Ovary (tissue), 9 donors: ENCODE data around the gene VSIG10L. TPM values are rescaled to one million over a fixed set of nuclear protein-coding genes. Genes with fewer than 3 reads are reported as not detected.

Experiments
- DNase-seq, 5 donors: peaks; one replicate each; pipeline ENCODE4 v3.0.0-alpha.2; 2019 to 2020
- H3K27ac ChIP-seq, 2 donors: fragments of 200-600 bp; one replicate each; pipeline versions ENCODE4 v1.5.1 to v1.8.0; 2019 to 2022
- H3K27me3 ChIP-seq: fragments of 200-600 bp; one replicate; pipeline ENCODE4 v1.8.0; 2022
- H3K36me3 ChIP-seq: fragments of 200-600 bp; sonication (generic); one replicate; pipeline ENCODE4 v1.5.1; 2019
- H3K4me1 ChIP-seq: one replicate; pipeline ENCODE4 v1.8.1; 2013; ENCODE audit warnings: mild to moderate bottlenecking, moderate library complexity; ENCODE audit not compliant: insufficient read depth
- H3K4me3 ChIP-seq: fragments of 200-600 bp; sonication (generic); one replicate; pipeline ENCODE4 v1.5.1; 2017
- H3K9me3 ChIP-seq, 2 donors: fragments of 200-600 bp in 1 of 2; sonication (generic) in 1 of 2; one replicate each; pipeline versions ENCODE4 v1.5.1 to v1.8.1; 2013 to 2019; ENCODE audit warnings: mild to moderate bottlenecking in 1 of 2, moderate library complexity in 1 of 2
- EP300 ChIP-seq: sonication (generic); formaldehyde crosslinking; IDR thresholded peaks from one replicate; pipeline ENCODE4 v1.6.1; 2017; ENCODE audit warnings: antibody characterized with exemption
- POLR2A ChIP-seq: fragments of 450-650 bp; IDR thresholded peaks from one replicate; pipeline ENCODE4 v1.6.1; 2017; ENCODE audit warnings: antibody characterized with exemption, mild to moderate bottlenecking, moderate library complexity
- WGBS, 3 donors: extraction: QIAGEN DNeasy Blood & Tissue Kit in 1 of 3; methylation state at CpG; one replicate each; pipeline versions ENCODE4 v1.1.5 to v1.1.7; 2013 to 2017; 5-methylcytosine and 5-hydroxymethylcytosine counted together
- intact Hi-C, 4 donors: fragments of 100-400 bp; cut with DNase I; formaldehyde crosslinking; loops; one replicate each; pipeline versions ENCODE4 v1.11.0 to v1.15.1; 2022 to 2023
- polyA plus RNA-seq, 2 donors: library from polyadenylated mRNA; stranded (reverse); fragments of 200-250 nt in 1 of 2; fragments of 350-450 nt in 1 of 2; fragmentation: Illumina TruSeq in 1 of 2; extraction: RNeasy Lipid Tissue Mini Kit (QIAGEN cat#74804) in 1 of 2; gene quantifications; one replicate each; pipeline ENCODE4 v1.2.3, GENCODE V29; 2013 to 2014
- total RNA-seq, 7 donors: library from RNA; depleted of rRNA in 2 of 7; stranded (reverse); fragments of >200 nt in 2 of 7; fragmentation: NEBNext Ultra II Directional in 3 of 7; extraction: Animal tissue kit (Norgen Biotek cat#: 25700) in 3 of 7; gene quantifications; one replicate each; pipeline versions ENCODE4 v1.1.0 to v1.2.4, GENCODE V29; 2016 to 2023
- TF ChIP-seq, protein P1 (sequence below), 3 donors: fragments of 450-650 bp in 2 of 3; fragments of 200-600 bp in 1 of 3; IDR thresholded peaks; one replicate each; pipeline versions ENCODE4 v1.5.1 to v1.8.0; 2016 to 2022; ENCODE audit warnings: antibody characterized with exemption in 3 of 3, mild to moderate bottlenecking in 1 of 3
- donor health status: DM: no; HTN: no; CAD: no; lungs with moderate emphysema.
- donor health status: DM: no; HTN: no; CAD: no.
- donor health status: Bipolar disorder and iron deficiency.
- donor health status: DM: yes; HTN: yes; CAD: no.
- donor health status: DM: no; HTN: no; CAD: no.
- donor health status: DM: yes; HTN: yes; CAD: no.

Gene VSIG10L
- total and polyA plus RNA-seq, 9 donors: 1.8 to 8.1 (median 5.4) TPM

DNA sequence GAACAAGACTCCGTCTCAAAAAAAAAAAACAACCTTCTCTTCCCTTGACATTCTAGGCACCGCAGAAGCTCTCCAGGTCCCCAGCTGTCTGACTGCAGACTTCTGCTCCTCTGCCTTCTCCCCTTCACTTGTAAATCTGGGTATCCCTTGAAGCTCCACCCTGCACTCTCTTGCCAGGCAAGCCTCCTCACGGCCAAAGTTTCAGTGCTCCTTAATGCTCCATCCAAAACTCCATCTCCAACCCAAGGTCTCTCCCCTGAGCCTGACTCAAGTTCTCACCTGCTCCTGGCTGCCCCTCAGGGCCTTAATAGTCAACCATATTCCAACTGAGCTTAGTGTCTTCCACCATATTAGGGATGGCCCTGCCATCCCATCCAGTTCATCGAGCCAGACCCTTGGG, 28.3 kb upstream of the VSIG10L start:
- Histone ChIP-seq H3K36me3 (no peaks in the 10 kb centered on the region), H3K4me1 (peaks cover 7% of the 10 kb centered on the region), H3K4me3 (no peak overlapping the region), H3K27me3 (no peaks in the 10 kb centered on the region), H3K9me3 (no peaks in the 10 kb centered on the region), H3K27ac (no peak overlapping the region)
- DNase-seq: no peak
- WGBS, 3 donors: 53 to 54% (median 53%) methylated on average over 4 of the region's 4 CpGs
- TF ChIP-seq, protein P1, sequence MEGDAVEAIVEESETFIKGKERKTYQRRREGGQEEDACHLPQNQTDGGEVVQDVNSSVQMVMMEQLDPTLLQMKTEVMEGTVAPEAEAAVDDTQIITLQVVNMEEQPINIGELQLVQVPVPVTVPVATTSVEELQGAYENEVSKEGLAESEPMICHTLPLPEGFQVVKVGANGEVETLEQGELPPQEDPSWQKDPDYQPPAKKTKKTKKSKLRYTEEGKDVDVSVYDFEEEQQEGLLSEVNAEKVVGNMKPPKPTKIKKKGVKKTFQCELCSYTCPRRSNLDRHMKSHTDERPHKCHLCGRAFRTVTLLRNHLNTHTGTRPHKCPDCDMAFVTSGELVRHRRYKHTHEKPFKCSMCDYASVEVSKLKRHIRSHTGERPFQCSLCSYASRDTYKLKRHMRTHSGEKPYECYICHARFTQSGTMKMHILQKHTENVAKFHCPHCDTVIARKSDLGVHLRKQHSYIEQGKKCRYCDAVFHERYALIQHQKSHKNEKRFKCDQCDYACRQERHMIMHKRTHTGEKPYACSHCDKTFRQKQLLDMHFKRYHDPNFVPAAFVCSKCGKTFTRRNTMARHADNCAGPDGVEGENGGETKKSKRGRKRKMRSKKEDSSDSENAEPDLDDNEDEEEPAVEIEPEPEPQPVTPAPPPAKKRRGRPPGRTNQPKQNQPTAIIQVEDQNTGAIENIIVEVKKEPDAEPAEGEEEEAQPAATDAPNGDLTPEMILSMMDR (IDR thresholded peaks at IDR 0.05): no peak
- TF ChIP-seq EP300 (no peak), POLR2A (no peak)
- intact Hi-C loops: no loop called here

DNA sequence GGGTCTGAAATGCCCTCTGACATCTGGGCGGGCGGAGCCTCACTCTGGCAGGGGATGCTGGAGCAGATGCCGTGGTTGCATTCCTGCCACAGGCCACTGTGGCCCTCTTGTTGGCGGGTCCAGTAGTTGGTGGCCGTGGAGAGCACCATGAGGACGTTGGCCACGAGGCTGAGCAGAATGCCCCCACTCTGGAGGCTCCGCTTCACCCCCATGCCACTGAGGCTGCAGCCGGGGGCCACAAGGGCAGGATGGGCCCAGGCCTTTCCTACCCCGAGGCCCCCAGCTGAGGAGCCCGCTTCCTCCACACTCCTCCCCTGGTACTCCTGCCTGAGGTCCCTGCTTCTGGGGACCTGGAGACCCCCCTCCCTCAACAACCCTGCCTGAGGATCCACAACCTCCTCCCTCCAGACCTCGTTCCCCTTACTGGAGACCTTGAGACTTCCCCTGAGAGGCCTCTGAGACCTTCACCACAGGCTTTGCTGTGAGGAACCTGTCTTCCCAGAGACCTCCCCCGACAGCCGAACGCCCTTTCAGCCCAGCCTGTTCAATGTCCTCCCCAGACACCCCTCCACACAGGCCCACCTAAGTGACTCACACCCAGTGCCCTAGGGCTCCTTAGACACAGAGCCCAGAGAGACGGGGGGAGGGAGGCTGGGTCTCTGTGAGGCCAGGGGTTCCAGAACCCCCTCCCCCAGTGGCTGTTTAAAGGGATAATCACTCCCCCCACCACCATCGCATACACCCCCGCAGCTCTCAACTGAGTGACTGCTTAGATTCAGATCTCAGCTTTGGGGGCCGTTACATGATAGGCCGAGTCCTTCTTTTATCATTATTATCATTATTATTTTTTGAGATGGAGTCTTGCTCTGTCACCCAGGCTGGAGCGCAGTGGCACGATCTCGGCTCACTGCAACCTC, 26.7 kb upstream of the VSIG10L start, which contains the start of gene CLDND2:
Gene CLDND2, minus strand, starts transcription at position 638 of the 917 bp plus-strand sequence. Its CDS starts 426 bp downstream, at position 212.
- DNase-seq: peak in 4 of 5 donors; percentile 29 to 48 (median 42)
- no peak for TF ChIP-seq EP300
- no peak for TF ChIP-seq POLR2A
- TF ChIP-seq, protein P1 (IDR thresholded peaks at IDR 0.05): no peak
- Histone ChIP-seq H3K27me3 (no peaks in the 10 kb centered on the region), H3K9me3 (no peaks in the 10 kb centered on the region), H3K4me3 (peak within 1 kb of the TSS; percentile 95), H3K27ac (peak within 1 kb of the TSS; percentile 41 to 51), H3K4me1 (peaks cover 7% of the 10 kb centered on the region), H3K36me3 (no peaks in the 10 kb centered on the region)
- WGBS, 3 donors: 46 to 52% (median 47%) methylated on average over 21 to 23 of the region's 23 CpGs
- intact Hi-C loops: loop anchor here in 1 of 4 donors (10.0 kb wide), 1 partner anchor 336 kb away; no protein-coding TSS in a partner anchor

DNA sequence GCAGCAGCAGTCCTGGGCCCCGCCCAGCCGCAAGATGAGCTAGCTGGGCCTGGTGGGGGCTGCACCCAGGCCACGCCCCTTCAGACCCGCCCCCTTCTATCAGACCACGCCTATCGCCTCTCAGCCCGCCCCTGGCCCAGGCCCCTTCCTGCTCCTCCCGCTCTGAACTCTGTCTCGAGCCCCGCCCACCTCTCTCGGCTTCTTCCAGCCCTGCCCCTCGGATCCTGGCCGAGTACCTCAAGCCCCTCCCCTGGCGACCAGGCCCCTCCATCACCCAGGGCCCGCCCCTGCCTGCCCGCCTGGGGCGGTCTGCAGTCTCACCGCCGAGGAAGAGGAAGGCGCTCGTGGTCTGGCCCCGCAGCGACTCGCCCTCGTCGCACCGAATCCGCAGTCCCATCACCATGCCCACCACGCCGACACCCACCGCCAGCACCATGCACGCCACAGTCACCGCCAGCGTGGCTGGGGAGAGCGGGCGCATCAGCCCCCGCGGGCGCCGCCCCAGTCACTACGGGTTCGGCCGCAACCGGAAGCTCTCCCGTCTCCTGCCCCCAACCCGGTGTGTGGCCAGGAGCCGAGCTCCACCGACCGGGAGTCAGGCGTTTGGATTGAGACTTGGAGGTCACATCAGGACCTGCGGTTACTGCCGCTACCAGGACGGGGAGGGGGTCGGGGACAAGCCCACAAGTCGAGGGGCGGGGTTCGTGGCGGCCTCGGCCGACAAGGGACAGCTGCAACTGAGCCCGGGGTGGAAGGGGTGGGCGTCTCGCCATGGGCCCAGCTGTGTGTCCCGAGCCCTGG, 25.8 kb upstream of the VSIG10L start:
- 1% methylated on average over 62 to 64 of the region's 64 CpGs for WGBS, 3 donors
- intact Hi-C loops: loop anchor here in 1 of 4 donors (2.0 to 10.0 kb wide), 2 partner anchors 27 to 337 kb away; no protein-coding TSS in a partner anchor
- peak overlapping the region; percentile 95 for H3K4me3 ChIP-seq
- DNase-seq: peak; percentile 99 to 100 (median 100)
- peak overlapping the region; percentile 74 to 80 for H3K27ac ChIP-seq
- TF ChIP-seq EP300: no peak
- TF ChIP-seq, protein P1 (IDR thresholded peaks at IDR 0.05): no peak
- TF ChIP-seq POLR2A: no peak
- H3K4me1 ChIP-seq: peaks cover 7% of the 10 kb centered on the region
- no peaks in the 10 kb centered on the region for H3K27me3 ChIP-seq
- no peaks in the 10 kb centered on the region for H3K36me3 ChIP-seq
- H3K9me3 ChIP-seq: no peaks in the 10 kb centered on the region

DNA sequence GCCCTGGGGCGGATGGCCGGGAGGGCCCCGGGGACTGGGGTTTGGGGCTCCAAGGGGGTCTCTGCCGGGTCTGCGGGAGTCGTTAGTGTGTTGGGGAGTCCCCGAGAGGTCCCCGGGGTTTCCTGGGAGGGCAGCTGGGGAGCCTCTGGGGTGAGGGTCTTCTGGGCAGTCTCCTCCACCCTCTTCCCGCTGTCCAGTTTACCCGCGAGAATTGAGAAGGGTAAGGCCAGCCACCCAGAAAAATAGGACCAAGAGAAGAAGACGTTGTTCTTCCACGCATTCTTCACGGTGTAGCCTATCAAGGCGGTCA, 25.3 kb upstream of the VSIG10L start:
- TF ChIP-seq POLR2A (peak; percentile 94), EP300 (no peak)
- Histone ChIP-seq H3K9me3 (no peaks in the 10 kb centered on the region), H3K4me1 (peaks cover 7% of the 10 kb centered on the region), H3K36me3 (no peaks in the 10 kb centered on the region), H3K27me3 (no peaks in the 10 kb centered on the region), H3K27ac (peak overlapping the region; percentile 74 to 80), H3K4me3 (peak overlapping the region; percentile 95)
- DNase-seq: peak in 1 of 5 donors; percentile 73
- intact Hi-C loops: loop anchor here in 1 of 4 donors (2.0 to 10.0 kb wide), 2 partner anchors 26 to 338 kb away; no protein-coding TSS in a partner anchor
- WGBS, 3 donors: 0% methylated on average over 15 of the region's 15 CpGs
